Measurements from ENCODE around the gene LHFPL6.

LHFPL6 gene

DNA sequence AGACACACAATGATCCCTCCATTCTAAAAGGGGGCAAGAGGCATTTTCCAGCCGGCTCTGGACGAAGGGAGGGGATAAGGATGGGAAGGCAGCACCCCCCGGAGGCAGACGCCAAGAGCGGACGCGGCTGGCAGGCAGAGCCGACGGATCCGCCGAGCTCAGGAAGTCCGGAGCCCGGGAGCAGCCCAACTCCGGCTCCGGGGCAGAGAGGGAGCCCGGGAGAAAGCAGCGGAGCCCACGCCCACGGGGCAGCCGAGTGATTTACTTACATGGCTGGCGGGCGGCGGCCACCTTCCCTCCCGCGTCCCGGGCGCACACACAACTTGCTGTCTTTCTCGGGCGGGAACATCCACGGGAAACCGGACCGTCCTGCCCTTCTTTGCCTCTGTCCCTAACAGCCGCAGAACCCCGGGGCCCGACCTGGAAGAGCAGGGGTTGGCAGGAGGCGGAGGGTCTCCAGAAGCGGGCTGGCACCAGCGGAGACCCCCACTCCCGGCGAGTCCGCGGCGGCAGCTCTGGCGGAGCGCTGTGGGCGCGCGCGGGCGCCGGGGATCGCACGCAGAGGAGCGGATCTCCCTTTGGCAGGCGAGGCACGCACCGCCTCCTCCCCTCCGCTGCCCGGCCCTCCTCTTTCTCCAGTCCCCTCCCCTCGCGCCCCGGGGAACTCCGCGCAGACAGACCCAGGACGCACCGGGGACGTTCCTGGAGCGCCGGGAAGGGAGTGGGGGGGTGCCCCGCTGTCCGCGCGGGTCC lies at the start of gene LHFPL6:
Gene LHFPL6 (minus strand): TSS at position 580 of the 753 bp plus-strand sequence.
- Histone ChIP-seq H3K79me2 (ENCODE audit: insufficient read depth, low read length) (no peaks in the 10 kb centered on the region), H4K20me1 (ENCODE audit: insufficient read depth, low read length) (no peaks in the 10 kb centered on the region), H3K9me2 (ENCODE audit: low read depth, low read length) (no peaks in the 10 kb centered on the region), H2AFZ (ENCODE audit: low read length) (no peak within 1 kb of the TSS), H3K9ac (ENCODE audit: low read length) (no peak within 1 kb of the TSS), H3K4me2 (ENCODE audit: low read length) (peak within 1 kb of the TSS; percentile 46; the same call in 1 of the 2 replicates), H3K4me1 (ENCODE audit: insufficient read depth, low read length, severe bottlenecking) (no peaks in the 10 kb centered on the region), H3K27ac (ENCODE audit: low read depth, low read length, poor library complexity, severe bottlenecking) (no peak within 1 kb of the TSS), H3K27me3 (ENCODE audit: insufficient read depth, low read length) (0 out of 2 replicates have a peak, but pooled peaks cover 4% of the 10 kb centered on the region), H3K4me3 (ENCODE audit: low read depth, low read length, poor library complexity, severe bottlenecking) (peak within 1 kb of the TSS; percentile 33), H3K36me3 (ENCODE audit: insufficient read depth, low read length) (no peaks in the 10 kb centered on the region), H3K9me3 (ENCODE audit: low read length) (no peaks in the 10 kb centered on the region), H3F3A (ENCODE audit: insufficient read depth, low read length) (no peaks in the 10 kb centered on the region)
- TF ChIP-seq, protein P1, sequence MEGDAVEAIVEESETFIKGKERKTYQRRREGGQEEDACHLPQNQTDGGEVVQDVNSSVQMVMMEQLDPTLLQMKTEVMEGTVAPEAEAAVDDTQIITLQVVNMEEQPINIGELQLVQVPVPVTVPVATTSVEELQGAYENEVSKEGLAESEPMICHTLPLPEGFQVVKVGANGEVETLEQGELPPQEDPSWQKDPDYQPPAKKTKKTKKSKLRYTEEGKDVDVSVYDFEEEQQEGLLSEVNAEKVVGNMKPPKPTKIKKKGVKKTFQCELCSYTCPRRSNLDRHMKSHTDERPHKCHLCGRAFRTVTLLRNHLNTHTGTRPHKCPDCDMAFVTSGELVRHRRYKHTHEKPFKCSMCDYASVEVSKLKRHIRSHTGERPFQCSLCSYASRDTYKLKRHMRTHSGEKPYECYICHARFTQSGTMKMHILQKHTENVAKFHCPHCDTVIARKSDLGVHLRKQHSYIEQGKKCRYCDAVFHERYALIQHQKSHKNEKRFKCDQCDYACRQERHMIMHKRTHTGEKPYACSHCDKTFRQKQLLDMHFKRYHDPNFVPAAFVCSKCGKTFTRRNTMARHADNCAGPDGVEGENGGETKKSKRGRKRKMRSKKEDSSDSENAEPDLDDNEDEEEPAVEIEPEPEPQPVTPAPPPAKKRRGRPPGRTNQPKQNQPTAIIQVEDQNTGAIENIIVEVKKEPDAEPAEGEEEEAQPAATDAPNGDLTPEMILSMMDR (IDR thresholded peaks at IDR 0.05; ENCODE audit: low read length) = no peak
- no peak for TF ChIP-seq EZH2 (IDR thresholded peaks at IDR 0.05; ENCODE audit: borderline replicate concordance, low read length)

DNA sequence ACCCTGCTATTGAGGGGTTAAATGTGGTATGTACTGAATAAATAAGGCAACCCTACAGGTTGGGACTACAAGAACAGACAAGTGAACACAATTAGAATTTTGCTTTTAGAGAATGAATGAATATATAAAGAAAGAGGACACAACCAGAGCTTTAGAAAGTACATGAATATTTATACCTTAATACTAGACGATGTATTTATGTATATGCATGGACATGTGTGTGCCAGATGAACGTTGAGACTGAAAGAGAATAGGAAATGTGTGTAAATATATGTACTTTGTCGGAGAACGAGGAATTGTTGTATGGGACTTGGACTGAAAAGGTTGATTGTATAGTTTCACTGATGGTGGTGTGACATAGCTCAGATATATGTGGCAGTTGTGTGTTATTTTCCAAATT lies 43.1 kb upstream of the LHFPL6 start:
- Histone ChIP-seq H3F3A (ENCODE audit: insufficient read depth, low read length) (no peaks in the 10 kb centered on the region), H2AFZ (ENCODE audit: low read length) (no peak overlapping the region), H3K36me3 (ENCODE audit: insufficient read depth, low read length) (no peaks in the 10 kb centered on the region), H3K27ac (ENCODE audit: low read depth, low read length, poor library complexity, severe bottlenecking) (no peak overlapping the region), H3K9me2 (ENCODE audit: low read depth, low read length) (no peaks in the 10 kb centered on the region), H3K9me3 (ENCODE audit: low read length) (no peaks in the 10 kb centered on the region), H3K4me2 (ENCODE audit: low read length) (no peak overlapping the region), H3K27me3 (ENCODE audit: insufficient read depth, low read length) (no peaks in the 10 kb centered on the region), H3K79me2 (ENCODE audit: insufficient read depth, low read length) (no peaks in the 10 kb centered on the region), H3K4me1 (ENCODE audit: insufficient read depth, low read length, severe bottlenecking) (no peaks in the 10 kb centered on the region), H3K4me3 (ENCODE audit: low read depth, low read length, poor library complexity, severe bottlenecking) (no peak overlapping the region), H3K9ac (ENCODE audit: low read length) (no peak overlapping the region), H4K20me1 (ENCODE audit: insufficient read depth, low read length) (no peaks in the 10 kb centered on the region)
- no peak for TF ChIP-seq EZH2 (IDR thresholded peaks at IDR 0.05; ENCODE audit: borderline replicate concordance, low read length)
- TF ChIP-seq, protein P1 (IDR thresholded peaks at IDR 0.05; ENCODE audit: low read length) = no peak

DNA sequence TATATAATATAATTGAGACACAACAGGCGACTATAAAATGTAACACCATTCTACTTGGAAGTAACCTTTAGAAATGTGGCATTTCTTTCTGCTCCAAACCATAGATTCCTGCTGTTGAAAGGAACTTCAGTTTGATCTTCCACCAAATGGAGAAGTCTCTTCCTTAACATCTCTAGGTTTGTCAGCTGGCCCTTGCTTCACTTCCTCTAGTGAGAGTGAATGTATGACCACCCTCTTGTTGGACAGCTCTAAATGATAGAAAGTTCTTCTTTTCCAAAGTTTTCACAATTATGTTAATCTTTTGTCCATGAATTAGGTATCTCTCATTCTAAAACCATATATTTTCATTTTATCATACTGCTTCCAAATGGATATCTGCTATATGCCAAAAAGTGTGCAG lies 38.7 kb upstream of the LHFPL6 start:
- Histone ChIP-seq H3K9me2 (ENCODE audit: low read depth, low read length) (no peaks in the 10 kb centered on the region), H3F3A (ENCODE audit: insufficient read depth, low read length) (no peaks in the 10 kb centered on the region), H3K4me1 (ENCODE audit: insufficient read depth, low read length, severe bottlenecking) (no peaks in the 10 kb centered on the region), H4K20me1 (ENCODE audit: insufficient read depth, low read length) (no peaks in the 10 kb centered on the region), H3K4me3 (ENCODE audit: low read depth, low read length, poor library complexity, severe bottlenecking) (no peak overlapping the region), H3K79me2 (ENCODE audit: insufficient read depth, low read length) (no peaks in the 10 kb centered on the region), H3K4me2 (ENCODE audit: low read length) (no peak overlapping the region), H3K9me3 (ENCODE audit: low read length) (no peaks in the 10 kb centered on the region), H3K27me3 (ENCODE audit: insufficient read depth, low read length) (no peaks in the 10 kb centered on the region), H3K27ac (ENCODE audit: low read depth, low read length, poor library complexity, severe bottlenecking) (no peak overlapping the region), H3K9ac (ENCODE audit: low read length) (no peak overlapping the region), H2AFZ (ENCODE audit: low read length) (no peak overlapping the region), H3K36me3 (ENCODE audit: insufficient read depth, low read length) (no peaks in the 10 kb centered on the region)
- TF ChIP-seq, protein P1 (IDR thresholded peaks at IDR 0.05; ENCODE audit: low read length) = no peak
- no peak for TF ChIP-seq EZH2 (IDR thresholded peaks at IDR 0.05; ENCODE audit: borderline replicate concordance, low read length)

Measured in OCI-LY1 (cell line).